Measurements from ENCODE around the gene SEMA5A.

Gene SEMA5A

DNA sequence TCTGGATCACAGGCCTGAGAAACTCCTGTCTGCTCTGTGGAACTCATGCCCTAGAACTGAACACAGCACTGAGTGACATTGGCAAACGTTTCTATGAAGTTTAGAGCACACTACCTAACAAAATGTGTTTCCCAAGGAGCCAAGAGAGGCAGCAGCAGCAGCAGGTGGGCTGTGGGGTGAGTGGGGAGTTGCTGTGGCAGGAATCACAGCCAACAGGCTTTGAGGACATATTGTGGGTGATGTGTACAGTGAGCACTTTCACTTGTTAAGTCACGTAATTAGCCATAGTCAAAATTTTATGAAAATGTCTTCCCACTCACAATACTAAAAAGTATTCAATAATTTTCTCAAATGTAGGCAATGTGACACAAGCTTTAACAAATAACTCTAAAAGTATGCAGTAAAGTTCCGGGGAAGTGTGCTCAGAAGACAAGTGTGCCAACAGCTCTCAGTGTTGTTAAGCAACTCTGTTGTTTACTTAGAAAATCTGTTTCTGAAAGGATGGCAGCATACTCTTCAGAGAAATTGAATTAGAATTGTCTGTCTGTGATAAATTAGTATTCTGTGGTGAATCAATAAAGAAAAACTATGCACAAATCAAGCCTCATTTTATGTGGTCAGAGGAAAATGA lies 482.1 kb downstream of the SEMA5A start:
- no peak for DNase-seq (ENCODE audit: low read depth, low spot score)

DNA sequence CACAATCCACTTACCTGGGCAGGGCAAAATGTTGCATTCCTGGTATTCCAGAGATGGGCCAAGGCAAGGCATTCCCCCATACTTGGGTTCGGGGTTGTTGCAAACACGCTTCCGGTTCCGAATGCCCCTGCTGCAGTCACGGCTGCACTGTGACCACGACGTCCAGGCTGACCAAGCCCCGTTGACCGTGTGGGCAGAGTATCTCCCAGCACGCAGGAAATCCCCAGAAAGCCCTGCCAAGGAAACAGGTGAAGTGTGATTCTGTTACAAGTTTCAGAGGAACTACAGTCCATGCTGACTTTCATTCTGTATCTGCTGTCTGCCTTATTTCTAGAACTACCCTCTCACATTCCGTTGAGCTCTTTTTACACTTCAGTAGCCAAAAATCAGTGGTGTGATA lies 483.0 kb downstream of the SEMA5A start:
- no peak for DNase-seq (ENCODE audit: low read depth, low spot score)

DNA sequence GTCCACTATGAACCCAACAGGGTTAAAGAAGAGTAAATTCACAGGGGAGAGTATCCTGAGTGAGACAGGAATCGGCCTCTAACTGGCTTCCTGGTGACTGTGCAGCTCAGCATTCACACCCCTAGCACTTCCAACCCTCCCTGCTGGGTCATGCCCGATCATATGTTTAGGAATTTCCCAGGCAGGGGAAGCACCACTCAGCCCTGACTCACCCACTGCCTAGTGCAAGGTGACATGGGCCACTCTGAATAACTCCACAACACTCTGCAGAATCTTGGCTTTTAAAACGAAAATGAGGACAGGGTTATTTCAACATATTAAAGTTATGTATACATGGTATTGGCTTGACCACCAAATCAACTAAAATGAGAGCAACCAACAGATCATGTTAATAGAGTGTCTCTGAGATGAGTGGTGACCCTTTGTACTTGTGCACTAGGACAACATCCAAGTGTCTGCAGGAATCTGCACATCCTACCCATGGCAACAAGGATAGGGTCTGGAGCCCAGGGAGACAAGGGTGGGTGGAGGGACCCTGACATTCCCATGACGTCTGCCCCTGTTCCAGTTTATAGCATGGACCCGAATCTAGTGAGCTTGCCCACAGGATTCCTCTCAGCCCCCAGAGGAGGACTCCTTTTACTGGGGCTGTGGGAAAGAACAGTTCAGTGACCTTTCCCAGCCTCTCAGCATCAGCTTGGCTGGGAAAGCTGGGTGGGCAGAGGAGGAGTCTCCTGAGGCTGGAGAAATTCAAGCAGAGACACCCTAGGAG lies 485.8 kb downstream of the SEMA5A start:
- peak; percentile 83 for DNase-seq (ENCODE audit: low read depth, low spot score)

DNA sequence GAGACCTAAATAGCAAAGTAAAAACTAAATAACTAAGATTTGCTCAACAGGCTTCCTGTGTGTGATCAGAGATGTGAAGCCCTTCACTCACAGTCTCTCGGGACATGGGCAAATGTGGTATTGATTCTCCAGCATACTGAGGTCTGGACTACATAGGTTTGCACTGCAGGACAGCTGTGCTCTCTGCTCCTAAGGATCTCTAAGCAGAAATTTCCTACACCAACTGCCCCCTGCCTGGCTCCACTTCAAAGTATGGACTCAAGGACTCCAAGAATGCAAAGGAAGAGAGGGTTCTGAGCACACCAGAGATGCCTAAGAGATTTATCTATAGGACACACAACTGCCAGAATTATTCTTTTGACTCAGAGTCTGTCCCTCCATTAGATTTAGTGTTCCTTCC lies 487.2 kb downstream of the SEMA5A start:
- DNase-seq (ENCODE audit: low read depth, low spot score), result peak; percentile 59

DNA sequence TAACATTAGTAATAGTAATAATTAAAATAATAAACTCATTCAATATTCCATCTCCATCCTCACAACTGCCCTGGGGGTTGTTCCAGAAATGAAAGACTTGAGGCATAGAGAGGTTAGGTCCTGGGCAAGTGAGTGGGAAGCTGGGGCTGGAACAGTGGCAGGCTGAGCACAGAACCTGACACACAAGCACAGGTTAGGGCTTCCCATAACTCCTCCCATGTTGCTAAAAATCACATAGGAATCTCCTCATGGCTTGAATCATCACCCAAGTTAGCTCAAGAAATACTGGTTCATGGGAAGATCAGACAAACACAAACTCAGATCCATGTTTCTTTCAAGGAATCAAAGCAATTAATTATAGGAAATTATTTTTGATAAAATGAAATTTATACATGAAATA lies 487.7 kb downstream of the SEMA5A start:
- DNase-seq (ENCODE audit: low read depth, low spot score), result no peak

DNA sequence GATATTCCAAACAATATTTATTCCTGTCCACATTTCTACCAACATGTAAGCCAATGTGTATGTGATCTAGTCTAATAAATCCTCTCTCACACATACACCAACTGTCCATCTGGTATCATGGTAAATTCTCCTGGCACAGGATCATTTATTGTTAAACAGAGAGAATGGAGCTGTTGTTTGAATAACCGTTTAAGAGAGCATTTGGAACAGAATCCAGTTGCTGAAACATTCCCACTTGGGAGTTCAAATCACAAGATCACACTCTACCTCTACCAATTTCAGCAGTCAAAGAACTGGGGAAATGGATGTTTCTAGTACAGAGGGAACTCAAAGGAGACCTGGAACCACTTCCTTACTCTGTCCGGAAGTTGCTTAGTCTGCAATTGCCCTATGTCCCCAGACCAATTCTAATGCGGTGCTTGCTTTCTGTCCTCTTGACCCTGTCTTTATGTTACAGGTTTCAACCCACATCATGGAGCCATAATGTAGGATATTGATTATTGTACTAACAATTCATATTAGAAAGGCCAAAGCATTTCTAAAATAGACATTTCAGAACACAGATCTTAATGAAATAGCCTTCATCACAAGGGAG lies 488.4 kb downstream of the SEMA5A start:
- no peak for DNase-seq (ENCODE audit: low read depth, low spot score)

DNA sequence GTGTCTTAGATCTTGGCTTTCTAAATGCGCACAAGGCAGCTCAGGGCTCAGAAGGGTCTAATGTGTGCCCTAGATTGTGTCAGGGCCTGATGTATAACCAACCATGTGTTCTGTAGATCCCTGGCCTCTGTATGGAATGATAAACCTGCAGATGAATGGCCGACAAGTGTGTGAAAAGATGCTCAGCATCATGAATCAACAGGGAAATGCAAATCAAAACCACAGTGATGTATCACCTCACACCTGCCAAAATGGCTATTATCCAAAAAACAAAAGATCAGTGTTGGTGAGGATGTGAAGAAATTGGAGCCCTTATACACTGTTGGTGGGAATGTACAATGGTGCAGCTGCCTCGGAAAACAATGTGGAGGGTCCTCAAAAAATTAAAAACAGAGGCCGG lies 489.8 kb downstream of the SEMA5A start:
- DNase-seq (ENCODE audit: low read depth, low spot score), result no peak

DNA sequence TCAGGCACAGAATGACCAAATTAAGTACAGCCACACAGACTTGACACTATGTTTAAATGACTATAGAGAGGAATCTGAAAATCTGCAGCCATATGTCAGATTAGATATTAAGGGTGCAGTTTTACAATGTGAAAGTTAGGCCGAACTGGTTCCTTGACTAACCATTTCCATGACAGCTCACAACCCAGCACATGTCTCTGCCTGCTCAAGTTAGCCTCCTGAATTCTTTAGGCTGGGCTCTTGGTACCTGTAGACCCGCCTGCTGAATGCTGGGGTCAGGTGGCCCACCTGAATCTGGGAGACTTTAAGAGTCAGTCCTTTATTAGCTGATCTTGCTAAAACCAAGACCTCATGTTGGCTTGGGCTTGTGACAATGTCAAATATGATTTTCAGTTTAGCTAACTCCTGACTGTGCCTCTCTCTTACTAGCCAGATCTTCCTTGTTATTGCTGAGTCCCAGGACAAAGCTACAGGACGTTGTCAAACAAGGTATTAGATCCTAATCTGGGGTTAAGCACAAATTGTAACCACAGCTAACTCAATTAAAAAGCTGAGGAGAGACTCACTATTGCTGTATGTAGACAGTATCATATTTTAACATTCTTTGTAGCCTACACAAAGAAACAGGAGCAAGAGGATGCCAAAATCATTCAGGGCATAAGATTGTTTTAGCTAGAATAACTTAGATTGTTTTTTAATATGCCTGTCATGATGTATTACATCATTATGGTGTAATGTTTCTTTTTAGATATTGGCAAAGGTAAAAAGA lies 490.9 kb downstream of the SEMA5A start:
- DNase-seq (ENCODE audit: low read depth, low spot score), result no peak

DNA sequence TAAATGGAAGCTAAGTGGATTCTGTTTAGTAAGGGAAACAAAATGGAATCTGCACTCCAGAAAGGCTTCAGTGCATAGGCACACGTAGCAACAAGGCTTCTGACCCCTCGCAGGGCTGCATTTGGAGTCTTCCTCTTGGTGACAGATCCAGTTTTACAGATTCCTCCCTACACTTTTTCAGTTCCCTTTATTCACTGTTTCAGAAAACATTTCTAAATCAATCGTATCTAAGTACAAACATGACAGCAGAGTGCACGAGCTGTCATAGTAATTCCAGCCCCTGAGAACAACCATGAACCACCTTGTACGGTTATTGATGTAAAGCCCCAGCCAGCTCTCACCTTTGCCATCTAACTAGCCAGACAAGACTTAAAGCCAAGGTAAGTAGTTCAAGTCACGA lies 491.6 kb downstream of the SEMA5A start:
- no peak for DNase-seq (ENCODE audit: low read depth, low spot score)

DNA sequence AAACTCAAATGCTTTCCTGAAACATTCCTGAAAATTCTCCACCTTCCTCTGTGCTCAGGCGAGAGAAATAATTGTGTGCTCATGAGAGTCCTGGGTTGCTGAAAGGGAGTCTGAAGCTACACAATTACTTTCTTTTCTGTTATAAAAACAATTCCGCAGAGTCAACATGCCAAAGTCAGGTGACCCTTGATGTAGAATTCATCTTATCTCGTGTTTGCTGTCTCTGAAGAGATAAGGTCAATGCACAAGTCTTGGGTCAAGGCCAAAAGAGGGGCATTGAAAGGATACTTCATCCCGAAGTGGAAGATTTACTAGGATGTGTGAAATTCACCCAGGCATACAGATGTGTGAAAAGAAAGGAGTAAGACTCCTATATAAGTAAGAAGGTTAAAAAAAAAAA lies 493.5 kb downstream of the SEMA5A start:
- no peak for DNase-seq (ENCODE audit: low read depth, low spot score)

DNA sequence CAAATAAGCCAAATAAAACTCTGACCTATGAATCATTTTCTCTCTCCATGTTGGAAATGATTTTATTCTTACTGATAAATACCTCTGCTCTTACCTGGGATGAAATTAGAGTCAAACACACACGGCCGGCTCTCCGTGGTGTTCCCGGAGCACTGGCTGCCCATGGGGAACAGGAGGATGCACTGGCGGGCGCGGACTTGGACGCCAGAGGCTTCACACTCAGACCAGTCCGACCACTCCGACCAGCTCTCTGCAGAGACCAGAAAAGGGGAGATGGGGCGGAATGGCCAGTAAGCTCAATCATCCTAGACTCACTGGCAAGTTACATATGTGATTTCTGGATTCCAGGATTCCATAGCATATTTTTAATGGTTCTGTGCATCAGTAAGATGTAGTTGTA lies 494.1 kb downstream of the SEMA5A start:
- no peak for DNase-seq (ENCODE audit: low read depth, low spot score)

DNA sequence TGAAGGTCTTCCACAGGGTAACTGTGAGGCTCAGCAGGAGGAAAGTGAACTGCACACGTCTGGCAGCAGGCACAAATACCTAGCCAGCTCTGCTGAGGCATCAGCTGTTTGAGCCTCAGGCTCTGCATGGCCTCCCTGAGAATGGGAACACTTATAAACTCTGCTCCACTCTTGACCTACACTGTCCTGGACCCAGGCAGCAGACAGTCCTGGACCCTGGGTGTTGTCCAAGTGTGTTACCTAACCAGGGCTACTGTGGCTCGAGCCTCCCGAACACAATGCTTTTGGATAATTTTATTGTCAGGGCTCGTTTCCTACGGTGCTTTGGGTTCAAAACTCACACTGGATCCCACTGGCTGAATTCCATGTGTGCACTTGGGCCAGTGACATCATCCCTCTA lies 497.9 kb downstream of the SEMA5A start:
- no peak for DNase-seq (ENCODE audit: low read depth, low spot score)

DNA sequence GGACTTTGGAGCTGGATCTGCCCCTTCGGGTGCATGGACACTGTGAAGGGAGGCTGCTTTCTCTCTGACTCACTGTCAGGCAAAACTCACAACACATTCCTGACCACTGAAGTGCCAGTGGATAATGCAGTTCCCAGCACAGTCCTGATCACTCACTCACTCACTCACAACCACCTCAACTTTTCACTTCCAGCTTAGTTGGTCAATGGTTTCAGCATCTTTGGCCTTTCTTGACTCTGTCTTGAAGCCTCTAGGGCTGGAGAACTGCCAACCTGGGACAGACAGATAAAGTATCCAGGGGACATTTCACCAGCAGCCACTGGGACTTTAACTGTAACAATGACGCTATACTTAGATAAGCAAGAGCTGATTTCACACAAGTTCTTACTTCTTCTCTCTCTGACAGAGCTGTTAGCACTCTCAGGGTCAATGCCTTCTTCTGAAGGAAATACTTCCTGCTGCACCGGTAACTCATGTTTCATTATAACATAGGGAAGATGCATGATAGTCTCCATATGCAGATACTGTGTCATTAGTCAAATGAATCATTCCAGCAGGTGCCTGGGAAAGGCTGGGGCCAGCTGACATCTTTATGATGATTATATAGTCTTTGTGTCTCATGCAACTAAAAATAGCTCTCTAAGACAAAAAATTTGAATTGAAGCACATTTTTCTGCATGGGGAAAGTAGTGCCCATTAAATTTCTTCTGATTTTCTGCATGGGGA lies 499.0 kb downstream of the SEMA5A start:
- DNase-seq (ENCODE audit: low read depth, low spot score), result no peak

DNA sequence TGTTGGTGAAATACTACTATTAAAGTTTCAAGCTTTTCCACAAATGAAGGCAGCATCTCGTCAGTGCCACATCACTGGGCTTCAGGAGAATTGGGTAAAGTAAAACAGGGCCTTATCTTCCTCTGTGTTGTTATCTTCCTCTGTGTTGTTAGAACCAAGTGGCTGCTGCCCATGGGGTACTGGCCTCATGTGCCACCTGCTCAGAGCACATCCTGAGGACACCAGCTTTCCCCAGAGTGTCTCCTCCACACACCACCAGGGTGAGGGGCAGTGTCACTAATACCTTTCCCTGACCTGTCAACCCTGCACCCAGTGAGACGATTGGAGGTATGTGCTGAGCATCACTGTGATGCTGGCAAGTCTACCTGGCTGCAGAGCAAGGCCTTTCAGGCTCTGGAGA lies 499.9 kb downstream of the SEMA5A start:
- DNase-seq (ENCODE audit: low read depth, low spot score), result no peak

DNA sequence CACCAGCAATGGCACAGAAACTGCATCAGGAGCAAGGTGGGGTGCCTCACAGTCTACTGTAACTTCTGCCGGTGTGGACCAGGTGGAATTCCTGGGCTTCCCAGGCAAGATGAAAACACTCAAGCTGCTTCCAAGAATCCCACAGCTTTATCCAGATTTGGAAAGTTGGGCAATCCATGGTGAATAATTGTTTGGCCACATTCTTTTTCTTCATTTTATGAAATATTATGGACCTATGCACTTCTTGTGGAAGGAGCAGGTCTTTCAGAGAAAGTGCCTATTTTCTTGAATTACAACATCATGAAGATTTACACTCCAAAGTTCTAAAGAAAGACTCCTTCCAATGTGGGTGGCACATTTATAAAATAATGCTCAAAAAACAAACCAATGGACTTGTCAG lies 503.6 kb downstream of the SEMA5A start:
- DNase-seq (ENCODE audit: low read depth, low spot score), result no peak

DNA sequence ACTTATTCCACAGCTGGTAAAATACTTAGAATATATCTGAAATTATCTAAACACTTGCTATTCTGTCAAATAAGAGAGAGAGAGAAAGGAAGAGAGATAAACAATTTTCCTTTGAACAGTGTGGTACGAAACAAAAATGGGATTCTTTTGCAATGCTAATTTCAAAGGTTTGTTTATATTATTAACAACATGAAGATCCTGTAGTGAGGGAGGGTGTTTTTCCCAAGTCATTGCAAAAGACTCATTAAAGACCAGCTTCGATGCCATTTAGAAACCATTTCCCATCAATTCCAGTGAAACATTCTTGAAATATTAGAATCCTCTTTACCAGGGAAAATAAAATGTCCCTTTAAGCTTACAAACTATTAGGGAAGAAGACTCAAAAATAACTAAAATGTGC lies 505.4 kb downstream of the SEMA5A start:
- DNase-seq (ENCODE audit: low read depth, low spot score), result no peak

DNA sequence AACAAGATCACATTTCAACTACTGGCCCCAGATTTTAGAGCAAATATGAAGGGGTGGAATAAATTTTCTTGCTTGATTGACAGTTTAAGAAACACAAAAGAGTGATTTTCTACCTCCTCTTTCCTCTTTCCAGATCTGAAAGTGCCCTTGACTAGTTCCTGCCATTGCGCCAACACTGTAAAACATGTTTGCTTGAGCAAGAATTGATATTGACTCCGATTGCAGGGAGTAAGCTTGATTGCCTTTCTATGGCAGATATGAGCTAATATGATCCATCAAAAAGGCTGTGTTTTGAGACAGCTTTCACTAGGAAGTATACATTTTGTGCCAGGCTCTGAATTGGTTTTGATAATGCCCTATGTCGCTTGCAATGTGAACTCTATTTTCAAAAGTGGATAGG lies 508.8 kb downstream of the SEMA5A start:
- no peak for DNase-seq (ENCODE audit: low read depth, low spot score)

DNA sequence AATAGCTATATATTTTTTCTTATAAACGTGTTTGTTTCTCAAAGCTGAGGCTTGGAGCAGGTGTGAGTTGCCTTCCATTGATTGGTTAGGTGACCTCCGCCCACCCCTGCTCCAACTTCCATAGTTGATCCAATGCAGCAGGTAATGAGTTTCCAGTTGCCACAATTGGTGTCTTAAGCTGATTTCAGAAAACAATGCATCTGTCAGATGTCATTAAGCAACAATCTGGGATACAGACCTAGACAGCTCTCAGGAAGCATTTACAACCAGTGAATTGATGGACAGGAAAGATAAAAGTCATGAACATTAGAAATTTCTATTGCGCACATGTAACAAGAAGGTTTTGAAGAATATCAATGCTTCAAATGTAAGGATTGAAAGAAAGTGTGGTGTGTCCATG lies 510.5 kb downstream of the SEMA5A start:
- no peak for DNase-seq (ENCODE audit: low read depth, low spot score)

DNA sequence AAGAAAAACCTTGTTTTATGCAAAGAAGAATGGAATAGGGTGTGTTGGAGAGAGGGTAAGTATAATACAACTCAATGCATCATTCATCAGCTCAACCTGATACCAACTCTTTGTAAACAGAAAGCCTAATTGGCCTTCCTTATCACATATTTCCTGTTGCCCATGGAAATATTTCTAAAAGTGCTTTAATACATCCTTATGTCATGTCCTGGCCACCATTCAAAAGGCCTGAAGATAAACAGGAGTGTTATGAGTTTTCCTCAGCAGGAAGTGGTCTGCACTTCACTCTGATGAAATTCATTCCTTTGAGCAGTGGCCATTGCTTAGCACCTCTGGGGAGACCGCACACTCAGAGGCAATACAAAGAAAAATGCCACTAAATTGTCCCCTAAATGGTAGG lies 511.2 kb downstream of the SEMA5A start:
- no peak for DNase-seq (ENCODE audit: low read depth, low spot score)

DNA sequence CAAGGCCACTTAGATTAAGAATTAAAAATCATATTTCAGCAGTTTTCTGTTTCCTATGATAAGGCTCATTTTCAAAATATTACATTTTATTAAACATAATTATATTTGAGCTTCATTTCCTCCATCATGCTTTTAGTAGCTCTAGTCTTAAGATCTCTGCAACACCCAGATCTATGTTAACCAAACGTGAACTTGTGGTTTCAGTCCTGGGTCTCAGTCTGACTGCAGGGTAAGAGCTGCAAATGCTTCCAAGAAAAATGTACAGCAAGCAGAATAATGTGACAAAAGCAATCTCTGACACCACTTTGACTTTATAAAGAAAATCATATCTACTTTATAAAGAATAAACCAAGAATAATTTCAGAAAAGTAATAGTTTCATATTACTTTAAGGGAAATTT lies 512.4 kb downstream of the SEMA5A start:
- DNase-seq (ENCODE audit: low read depth, low spot score), result no peak

DNA sequence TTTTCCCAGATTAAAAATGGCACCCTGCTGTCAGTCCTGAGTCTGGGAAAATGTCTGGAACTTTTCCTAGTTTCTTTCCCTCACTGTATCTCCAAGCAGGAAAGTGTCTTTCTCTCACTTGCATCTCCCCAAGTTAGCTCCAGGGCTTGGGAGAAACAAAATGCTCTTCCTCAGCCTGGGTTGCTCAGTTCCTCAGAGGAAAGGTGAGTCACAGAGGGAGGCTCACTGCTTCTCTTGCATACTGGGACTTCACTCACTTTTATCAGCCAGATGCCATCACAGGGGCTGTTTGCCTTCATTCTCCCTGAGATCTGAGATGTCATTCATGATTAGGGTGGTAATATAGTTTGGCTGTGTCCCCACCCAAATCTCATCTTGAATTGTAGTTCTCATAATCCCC lies 519.9 kb downstream of the SEMA5A start:
- no peak for DNase-seq (ENCODE audit: low read depth, low spot score)

DNA sequence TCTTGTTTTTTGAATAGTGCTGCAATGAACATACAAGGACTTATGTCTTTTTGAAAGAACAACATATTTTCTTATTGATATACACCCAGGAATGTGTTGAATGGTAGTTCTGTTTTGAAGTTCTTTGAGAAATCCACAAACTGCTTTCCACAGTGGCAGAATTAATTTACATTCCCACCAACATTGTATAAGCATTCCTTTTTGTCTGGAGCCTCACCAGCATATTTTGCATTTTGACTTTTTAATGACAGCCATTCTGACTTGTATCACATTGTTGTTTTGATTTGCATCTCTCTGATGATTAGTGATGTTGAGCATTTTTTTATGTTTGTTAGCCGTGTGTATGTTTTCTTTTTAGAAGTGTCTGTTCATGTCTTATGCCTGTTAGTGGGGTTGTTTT lies 524.9 kb downstream of the SEMA5A start:
- no peak for DNase-seq (ENCODE audit: low read depth, low spot score)
